ENCODE results near the gene EFTUD2. TPM values are rescaled to one million over a fixed set of nuclear protein-coding genes. Genes with fewer than 3 reads are reported as not detected.

EFTUD2 gene
- total RNA-seq, 1 donor from 2014 or later: 192 TPM

DNA sequence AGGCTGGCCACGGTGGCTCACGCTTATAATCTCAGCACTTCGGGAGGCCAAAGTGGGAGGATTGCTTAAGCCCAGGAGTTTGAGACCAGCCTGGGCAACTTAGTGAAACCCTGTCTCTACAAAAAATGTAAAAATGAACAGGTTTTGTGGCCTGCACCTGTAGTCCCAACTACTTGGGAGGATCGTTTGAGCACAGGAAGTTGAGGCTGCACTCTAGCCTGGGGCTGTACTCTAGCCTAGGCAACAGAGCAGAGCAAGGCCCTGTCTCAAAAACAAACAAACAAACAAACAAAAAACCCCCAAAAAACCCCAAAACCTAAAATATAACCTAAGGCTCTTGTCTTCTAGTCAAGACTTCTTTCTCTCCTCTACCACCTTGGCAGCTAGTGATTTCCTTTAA is 59.0 kb downstream of the EFTUD2 start:
- H3K4me1 Mint-ChIP-seq: no peaks in the 10 kb centered on the region
- ATAC-seq (ENCODE audit: low read depth) (no peak), DNase-seq (no peak)
- no peaks in the 10 kb centered on the region for H3K36me3 Mint-ChIP-seq (ENCODE audit: low read depth)
- CTCF ChIA-PET: no interaction called here
- TF ChIP-seq, protein P1, sequence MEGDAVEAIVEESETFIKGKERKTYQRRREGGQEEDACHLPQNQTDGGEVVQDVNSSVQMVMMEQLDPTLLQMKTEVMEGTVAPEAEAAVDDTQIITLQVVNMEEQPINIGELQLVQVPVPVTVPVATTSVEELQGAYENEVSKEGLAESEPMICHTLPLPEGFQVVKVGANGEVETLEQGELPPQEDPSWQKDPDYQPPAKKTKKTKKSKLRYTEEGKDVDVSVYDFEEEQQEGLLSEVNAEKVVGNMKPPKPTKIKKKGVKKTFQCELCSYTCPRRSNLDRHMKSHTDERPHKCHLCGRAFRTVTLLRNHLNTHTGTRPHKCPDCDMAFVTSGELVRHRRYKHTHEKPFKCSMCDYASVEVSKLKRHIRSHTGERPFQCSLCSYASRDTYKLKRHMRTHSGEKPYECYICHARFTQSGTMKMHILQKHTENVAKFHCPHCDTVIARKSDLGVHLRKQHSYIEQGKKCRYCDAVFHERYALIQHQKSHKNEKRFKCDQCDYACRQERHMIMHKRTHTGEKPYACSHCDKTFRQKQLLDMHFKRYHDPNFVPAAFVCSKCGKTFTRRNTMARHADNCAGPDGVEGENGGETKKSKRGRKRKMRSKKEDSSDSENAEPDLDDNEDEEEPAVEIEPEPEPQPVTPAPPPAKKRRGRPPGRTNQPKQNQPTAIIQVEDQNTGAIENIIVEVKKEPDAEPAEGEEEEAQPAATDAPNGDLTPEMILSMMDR (IDR thresholded peaks at IDR 0.05): no peak
- no peak overlapping the region for H3K4me3 Mint-ChIP-seq
- POLR2A ChIA-PET: no interaction called here
- no peak overlapping the region for H3K27ac Mint-ChIP-seq
- intact Hi-C loops (cut with micrococcal nuclease): no loop called here
- H3K9me3 Mint-ChIP-seq: no peaks in the 10 kb centered on the region
- peaks cover under 1% of the 10 kb centered on the region for H3K27me3 Mint-ChIP-seq

DNA sequence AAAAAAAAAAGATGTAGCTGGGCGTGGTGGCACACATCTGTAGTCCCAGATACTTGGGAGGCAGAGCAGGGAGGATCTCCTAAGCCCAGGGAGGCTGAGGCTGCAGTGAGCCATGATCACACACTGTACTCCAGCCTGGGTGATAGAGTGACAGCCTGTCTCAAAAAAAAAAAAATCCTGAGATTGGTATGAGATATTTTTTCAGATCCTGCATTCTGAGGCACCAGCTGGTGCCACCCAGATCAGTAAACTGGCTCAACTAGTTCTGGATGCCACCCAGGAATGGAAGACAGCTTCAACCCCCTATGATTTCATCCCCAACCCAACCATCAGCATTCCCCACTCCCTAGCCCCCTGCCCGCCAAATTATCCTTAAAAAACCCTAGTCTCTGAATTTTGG is 62.0 kb downstream of the EFTUD2 start:
- TF ChIP-seq, protein P1 (IDR thresholded peaks at IDR 0.05): no peak
- Mint-ChIP-seq H3K4me3 (no peak overlapping the region), H3K27me3 (peaks cover 20% of the 10 kb centered on the region), H3K36me3 (ENCODE audit: low read depth) (no peaks in the 10 kb centered on the region), H3K9me3 (no peaks in the 10 kb centered on the region), H3K4me1 (no peaks in the 10 kb centered on the region), H3K27ac (no peak overlapping the region)
- ATAC-seq (ENCODE audit: low read depth): no peak
- DNase-seq: no peak
- ChIA-PET POLR2A (interaction anchor here (0.7 kb wide), 1 partner anchor 280 kb away, joined by 5 read pairs; no protein-coding TSS in a partner anchor), CTCF (no interaction called here)
- intact Hi-C loops (cut with micrococcal nuclease): no loop called here

DNA sequence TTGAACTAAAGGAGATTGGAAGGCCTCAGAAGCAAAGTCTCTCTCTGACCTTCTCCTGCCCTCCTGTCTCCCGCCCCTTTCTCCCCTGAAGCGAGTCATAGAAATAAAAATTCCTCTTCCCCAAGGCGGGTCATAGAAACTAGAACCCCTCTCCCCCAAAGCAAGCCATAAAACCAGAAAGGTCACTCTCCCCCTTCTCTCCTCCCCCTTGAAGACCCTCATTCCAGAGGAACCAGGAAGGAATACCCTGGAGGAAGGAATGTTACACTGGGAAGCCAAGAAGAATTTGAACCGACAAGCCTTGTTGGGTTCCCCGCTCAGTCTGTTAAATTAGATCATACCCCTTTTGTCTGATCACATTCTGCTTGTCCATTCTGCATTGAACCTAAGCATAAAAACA is 66.4 kb downstream of the EFTUD2 start:
- intact Hi-C loops (cut with micrococcal nuclease): no loop called here
- DNase-seq: no peak
- Mint-ChIP-seq H3K4me1 (peaks cover 13% of the 10 kb centered on the region), H3K4me3 (no peak overlapping the region), H3K9me3 (no peaks in the 10 kb centered on the region), H3K36me3 (ENCODE audit: low read depth) (no peaks in the 10 kb centered on the region), H3K27ac (no peak overlapping the region), H3K27me3 (peaks cover 45% of the 10 kb centered on the region)
- TF ChIP-seq, protein P1 (IDR thresholded peaks at IDR 0.05): no peak
- no peak for ATAC-seq (ENCODE audit: low read depth)
- ChIA-PET POLR2A (no interaction called here), CTCF (no interaction called here)

DNA sequence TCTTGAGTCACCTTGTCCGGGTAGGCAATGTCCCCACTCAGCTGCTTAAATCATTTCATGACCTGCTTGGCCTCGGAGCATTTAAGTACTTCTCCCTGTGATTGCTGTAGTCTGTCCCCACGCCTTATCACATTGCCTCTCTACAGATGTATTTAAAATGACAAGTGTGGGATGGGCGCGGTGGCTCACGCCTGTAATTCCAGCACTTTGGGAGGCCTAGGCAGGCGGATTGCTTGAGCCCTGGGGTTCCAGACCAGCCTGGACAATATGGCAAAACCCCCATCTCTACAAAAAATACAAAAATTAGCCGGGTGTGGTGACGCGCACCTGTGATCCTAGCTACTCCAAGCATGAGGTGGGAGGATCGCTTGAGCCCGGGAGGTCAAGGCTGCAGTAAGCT is 67.9 kb downstream of the EFTUD2 start:
- DNase-seq: no peak
- intact Hi-C loops (cut with micrococcal nuclease): no loop called here
- Mint-ChIP-seq H3K27me3 (peaks cover 56% of the 10 kb centered on the region), H3K27ac (no peak overlapping the region), H3K4me3 (peak overlapping the region; percentile 16), H3K4me1 (peaks cover 13% of the 10 kb centered on the region), H3K9me3 (no peaks in the 10 kb centered on the region), H3K36me3 (ENCODE audit: low read depth) (no peaks in the 10 kb centered on the region)
- CTCF ChIA-PET: no interaction called here
- no peak for ATAC-seq (ENCODE audit: low read depth)
- TF ChIP-seq, protein P1 (IDR thresholded peaks at IDR 0.05): no peak
- POLR2A ChIA-PET: no interaction called here

DNA sequence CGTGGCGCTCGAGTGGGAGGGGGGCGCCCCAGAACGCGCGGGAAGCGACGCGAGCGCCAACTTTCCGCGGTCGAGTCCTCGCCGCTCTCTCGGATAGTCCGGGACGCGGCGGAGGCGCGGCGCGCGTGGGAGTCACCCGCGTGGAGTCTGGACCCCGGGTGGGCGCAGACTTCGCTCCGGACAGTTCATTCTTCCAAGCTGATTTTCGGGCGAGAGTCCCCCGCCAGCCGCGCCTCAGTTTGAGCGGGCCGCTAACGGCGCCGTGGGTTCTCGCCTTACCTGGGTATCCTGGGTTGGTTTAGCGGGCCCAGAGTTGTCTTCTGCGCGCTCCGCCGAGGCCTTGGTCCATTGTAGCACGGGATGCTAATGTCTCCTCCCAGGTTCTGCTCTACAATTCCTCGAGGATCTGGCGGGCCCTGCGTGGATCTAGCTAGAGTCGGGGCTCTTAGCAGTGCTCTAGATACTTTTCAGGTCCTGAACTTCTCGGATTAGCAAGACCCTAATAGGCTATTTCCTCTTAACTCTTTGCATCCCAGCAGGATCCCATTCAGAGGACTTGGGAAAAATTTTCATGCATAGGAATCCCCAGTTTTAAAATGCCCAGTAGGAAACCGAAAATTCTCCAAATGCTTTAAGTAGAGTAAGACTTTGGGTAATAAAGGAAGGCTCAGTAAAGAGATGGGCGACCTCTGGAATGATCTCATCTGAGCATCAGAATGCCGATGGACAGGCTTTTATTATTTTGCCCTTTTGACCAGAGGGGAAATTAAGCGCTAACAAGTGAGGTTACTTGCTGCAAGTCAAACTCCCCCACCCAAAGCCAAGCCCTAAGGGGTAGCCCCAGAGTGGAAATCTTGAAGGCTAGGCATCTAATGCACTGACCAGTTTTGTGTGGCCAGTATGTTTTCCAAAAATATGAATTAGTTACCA is 68.6 kb downstream of the EFTUD2 start:
- TF ChIP-seq, protein P1 (IDR thresholded peaks at IDR 0.05): no peak
- ChIA-PET POLR2A (no interaction called here), CTCF (no interaction called here)
- Mint-ChIP-seq H3K36me3 (ENCODE audit: low read depth) (no peaks in the 10 kb centered on the region), H3K9me3 (no peaks in the 10 kb centered on the region), H3K27ac (no peak overlapping the region), H3K4me1 (peaks cover 13% of the 10 kb centered on the region), H3K4me3 (peak overlapping the region; percentile 74), H3K27me3 (peaks cover 56% of the 10 kb centered on the region)
- peak; percentile 26 for DNase-seq
- ATAC-seq (ENCODE audit: low read depth): peak; percentile 34
- intact Hi-C loops (cut with micrococcal nuclease): no loop called here
